NCI-H1048 (cell line): ENCODE measurements around the gene P2RY6.
"Not testable (repeated sequence)": the region's sequence is repeated elsewhere in the genome, so short reads cannot be mapped to it uniquely, and the experiment has no call there.

Source experiments
- DNase-seq: peaks from one replicate; lab custom pipeline; 2025; lab: John Stamatoyannopoulos, UW

The P2RY6 gene

DNA sequence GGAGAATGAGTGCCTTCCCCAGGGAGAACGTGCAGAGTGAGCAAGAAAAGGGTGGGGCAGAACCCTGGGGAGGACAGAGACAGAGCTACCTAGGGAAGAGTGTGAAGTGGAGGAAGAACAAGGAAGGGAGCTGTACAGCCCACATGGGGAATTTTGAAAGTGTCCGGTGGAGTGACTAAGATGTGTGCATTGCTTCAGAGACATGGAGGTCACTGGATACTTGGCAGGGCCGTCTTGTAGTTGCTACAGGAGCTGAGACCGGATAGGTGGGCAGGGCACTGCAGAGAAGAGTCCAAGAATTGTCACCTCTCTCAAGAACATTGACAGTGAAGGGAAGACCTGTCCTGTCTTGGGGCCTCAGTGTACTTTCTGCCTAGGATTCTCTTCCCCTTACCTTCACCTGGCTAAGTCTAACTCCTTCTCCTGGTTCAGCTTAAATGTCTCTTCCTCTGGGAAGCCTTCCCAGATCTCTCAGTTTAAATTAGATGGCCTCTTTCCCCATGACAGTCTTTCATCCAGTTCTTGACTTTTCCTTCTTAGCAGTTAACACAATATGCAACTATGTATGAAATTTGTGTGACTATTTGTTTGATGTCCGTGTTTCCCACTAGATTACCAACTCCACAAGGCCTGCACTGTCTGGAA is 9.2 kb upstream of the P2RY6 start:
- no peak for DNase-seq

- no peak for DNase-seq
Measured at GRCh38 chr11:73263640-73264039, 8.5 kb upstream of the P2RY6 start.

GRCh38 chr11:73265278-73265810 is 6.8 kb upstream of the P2RY6 start:
- DNase-seq, result no peak

- DNase-seq, result no peak
Measured at GRCh38 chr11:73265853-73266645, 6.1 kb upstream of the P2RY6 start.

- DNase-seq, result no peak
Measured at GRCh38 chr11:73266646-73267020, 5.5 kb upstream of the P2RY6 start.

DNA sequence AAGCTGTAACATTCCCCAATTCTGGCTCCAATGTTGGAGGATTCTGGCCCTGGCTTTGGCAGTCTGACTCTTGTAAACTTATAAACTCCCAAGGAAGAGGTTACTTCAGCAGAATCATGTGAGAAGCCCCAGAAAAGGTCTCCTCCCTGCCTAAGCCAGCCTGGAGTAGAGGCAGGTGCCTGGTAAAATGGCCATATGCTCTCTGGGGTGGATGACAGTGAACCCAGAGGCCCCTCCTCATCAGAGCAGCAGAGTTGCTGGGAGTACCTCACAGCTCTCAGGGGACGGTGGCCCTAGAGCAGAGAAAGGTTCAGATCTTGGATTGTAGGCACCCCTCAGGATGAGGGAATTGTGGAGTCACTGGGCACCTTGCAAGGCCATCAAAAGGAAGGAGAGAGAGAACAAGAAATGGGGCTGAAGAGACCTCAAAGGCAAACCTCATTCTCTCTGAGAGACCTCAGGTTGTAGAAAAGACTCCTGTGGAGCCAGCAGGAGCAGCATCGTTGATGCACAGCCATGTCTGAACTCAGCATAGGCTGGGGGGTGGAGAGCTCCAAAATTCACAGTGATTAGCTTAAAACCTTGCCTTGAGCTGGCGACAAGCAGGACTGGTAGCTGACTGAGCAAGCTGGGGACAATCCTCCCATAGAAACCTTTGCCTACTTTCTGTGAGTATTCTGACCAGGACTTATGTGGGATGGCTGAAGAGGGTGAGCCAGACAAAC is 4.9 kb upstream of the P2RY6 start:
- DNase-seq, result no peak

DNA sequence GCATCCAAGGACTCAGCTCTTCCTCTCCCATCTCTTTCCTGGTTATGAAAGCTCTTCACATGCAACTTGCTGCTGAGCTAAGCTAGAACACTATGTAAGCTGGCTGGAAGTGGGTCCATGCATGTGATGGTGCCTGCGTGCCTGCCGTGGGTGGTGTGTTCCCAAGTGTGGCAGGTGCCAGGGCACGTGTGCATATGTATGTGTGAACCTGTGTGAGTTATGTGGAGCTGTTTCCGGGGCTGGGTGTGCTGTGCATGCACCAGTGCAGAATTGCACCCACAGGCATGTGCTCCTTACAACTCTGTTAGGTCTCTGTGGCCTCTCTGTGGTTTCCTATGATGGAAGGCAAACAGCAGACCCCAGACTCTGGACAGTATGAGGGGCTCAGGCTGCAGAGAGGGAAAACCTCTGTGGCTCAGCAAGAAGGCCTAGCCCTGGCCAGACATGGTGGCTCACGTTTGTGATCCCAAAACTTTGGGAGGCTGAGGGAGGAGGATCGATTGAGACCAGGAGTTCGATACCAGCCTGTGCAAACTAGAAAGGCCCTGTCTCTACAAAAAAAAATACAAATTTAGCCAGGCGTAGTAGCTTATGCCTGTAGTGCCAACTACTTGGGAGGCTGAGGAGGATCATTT is 4.1 kb upstream of the P2RY6 start:
- no peak for DNase-seq

GRCh38 chr11:73268671-73269271 is 3.4 kb upstream of the P2RY6 start:
- no peak for DNase-seq

GRCh38 chr11:73269459-73270015 is 2.6 kb upstream of the P2RY6 start:
- DNase-seq, result no peak

GRCh38 chr11:73270016-73270854 is 1.9 kb upstream of the P2RY6 start:
- DNase-seq, result no peak

DNA sequence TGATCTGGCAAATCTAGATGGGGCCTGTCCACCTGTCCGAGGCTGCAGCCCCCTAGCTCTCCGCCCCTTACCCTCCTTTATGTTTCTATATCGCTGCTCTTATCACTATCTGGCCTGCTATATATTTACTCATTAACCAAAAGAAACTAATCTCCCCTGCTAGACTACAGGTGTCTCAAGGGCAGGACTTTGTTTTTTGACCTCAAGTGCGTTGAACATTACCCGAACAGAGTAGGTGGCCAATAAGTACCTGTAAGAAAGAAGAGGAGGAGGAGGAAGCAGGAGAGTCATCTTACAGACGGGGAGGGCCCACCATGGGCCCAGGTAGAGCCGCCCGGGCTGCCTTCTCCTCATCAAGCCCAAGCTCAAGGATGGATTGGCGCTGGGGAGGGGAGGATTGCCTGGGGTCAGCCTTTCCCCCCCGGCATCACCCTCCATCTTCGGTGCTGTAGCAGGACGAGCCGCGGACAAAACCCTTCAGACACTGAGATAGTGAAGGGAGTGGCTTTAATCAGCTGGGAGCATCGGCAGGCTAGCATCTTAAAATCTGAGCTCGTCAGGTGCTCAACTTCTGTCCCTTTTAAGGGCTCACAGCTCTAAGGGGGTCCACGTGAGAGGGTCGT is 1.2 kb upstream of the P2RY6 start:
- no peak for DNase-seq

GRCh38 chr11:73271478-73271865 is 666 bp upstream of the P2RY6 start:
- DNase-seq, result not testable (repeated sequence)

DNA sequence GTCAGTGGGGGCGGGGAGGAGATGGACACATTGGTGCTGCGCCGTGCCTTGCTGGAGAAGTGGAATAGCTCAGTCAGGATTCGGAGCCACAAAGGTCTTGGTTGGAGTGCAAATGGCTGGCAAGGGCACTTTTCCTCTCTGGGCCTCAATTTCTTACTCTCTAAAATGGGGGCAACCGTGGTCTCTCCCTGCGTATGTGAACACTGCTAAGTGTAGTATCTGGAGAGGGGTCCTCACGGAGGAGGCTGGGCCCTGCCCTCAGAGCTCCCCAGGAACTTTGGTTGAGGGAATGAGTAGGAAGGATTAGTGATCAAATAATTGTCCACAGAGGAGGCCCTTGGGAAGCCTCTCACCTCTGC is 521 bp downstream of the P2RY6 start:
- DNase-seq, result no peak

GRCh38 chr11:73273222-73273895 is 1.2 kb downstream of the P2RY6 start:
- DNase-seq, result no peak

DNA sequence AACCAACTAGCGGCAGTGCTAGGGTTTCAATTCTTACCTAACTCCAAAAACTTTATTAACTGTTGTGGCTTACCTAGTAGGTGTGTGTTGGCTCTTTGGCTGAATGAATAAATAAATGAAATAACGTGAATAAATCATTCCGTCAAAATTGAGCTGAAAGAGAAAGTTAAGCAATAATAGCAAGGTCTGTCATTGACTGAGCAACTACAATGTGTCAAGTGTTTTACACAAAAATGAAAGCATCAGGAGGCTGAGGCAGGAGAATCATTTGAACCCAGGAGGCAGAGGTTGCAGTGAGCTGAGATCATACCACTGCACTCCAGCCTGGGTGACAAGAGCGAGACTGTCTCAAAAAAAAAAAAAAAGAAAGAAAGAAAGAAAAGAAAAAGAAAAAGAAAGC is 2.1 kb downstream of the P2RY6 start:
- not testable (repeated sequence) for DNase-seq

DNA sequence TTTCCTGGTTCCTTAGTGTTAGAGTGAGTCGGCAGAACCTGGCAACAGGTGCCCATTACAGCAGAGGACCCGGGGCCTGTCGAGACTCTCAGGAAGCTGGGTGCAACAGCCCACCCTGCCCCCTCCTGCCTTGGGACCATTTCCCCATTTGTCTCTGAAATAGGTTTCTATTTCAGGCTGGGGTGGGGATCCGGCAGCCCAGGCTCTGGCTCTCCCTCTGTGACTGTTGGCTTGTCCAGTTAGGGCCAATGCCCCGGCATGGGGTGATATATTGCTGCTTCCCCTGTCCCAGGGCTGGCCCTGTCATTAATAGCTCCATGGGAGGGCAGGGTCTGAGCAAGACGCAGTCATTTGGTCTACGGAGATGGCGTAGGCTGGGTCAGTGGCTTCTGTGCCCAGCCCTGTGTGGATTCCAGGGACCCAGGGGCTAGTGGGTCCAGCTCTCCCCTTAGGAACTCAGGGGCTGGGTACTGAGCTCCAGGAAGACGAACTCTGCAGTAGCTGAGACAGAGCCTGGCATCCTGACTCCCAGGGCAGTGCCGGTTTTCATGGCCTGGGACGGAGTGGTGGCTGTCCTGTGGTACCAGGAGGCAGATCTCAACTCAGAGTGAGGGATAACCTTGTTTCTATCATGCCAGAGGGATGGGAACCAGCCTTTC is 2.7 kb downstream of the P2RY6 start:
- DNase-seq, result no peak

DNA sequence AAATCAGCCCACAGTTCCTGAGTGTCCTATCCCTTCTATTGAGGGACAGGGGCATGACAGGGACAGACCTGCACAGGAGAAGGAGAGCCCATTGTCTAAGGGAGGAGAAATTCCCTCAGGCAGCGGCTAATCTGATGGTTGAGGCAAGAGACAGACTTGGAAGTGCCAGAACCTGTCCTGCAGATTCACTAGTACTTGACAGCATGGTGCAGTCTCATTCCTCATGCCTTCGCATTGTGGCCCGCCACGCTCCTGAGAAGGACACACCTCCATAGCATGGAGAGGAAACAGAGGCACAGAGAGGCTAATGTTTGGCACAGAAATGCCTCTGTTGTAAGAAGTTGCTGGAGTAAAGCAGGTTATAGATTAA is 3.2 kb downstream of the P2RY6 start:
- DNase-seq, result no peak

DNA sequence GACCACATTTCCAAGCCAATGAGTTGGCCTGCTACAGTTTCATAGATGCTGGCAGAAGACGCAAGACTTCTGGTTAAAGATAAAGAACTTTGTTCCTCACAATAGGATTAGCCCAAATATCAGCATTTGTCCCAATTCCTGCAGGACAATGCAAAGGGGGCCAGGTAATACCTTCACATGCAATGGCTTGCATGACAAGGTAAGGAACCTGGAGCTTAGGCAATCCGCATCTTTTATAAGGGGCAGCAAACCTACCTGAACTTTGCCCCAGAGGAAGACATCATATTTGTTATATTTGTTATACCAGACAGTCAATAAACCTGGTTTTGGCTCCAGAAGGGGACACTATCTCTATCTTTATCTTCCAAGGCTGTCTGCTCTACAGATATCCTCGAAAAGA is 5.3 kb downstream of the P2RY6 start:
- DNase-seq, result no peak

DNA sequence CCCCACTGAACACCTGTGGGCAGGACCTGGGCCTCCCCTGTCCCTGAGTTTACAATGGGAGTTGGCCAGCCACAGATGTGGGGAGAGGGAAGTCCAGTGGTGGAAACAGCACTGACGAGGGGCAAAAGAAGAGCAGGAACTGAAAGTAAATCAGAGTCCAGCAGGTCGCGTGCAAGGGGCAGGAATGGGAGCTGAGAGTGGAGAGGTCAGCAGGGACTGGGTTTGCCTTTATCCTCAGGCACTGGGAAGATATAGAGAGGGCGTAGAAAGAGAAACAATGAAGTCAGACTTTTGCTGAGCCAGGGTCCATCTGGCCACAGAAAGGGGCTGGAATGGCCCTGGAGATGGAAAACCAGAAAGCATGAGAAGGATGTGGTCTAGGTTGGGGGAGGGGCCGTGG is 8.5 kb downstream of the P2RY6 start:
- DNase-seq, result no peak
